HCT116 (cell line): ENCODE measurements around the gene PHC3.

Source experiments
- CEBPB ChIP-seq: IDR thresholded peaks from 2 replicates; pipeline ENCODE4 v1.6.1; 2012; ENCODE audit warnings: low read depth
- EZH2 ChIP-seq: fragments of 200-600 bp; sonication (generic); IDR thresholded peaks from 2 replicates; pipeline ENCODE4 v1.6.1; 2017; ENCODE audit warnings: antibody characterized with exemption, mixed run types
- EZH2phosphoT487 ChIP-seq: fragments of 200-600 bp; IDR thresholded peaks from 2 replicates; pipeline ENCODE4 v1.6.1; 2018; ENCODE audit warnings: antibody characterized with exemption, borderline replicate concordance
- FOSL1 ChIP-seq: IDR thresholded peaks from 2 replicates; pipeline ENCODE4 v1.6.1; 2012; ENCODE audit warnings: low read depth
- MAX ChIP-seq: IDR thresholded peaks from 2 replicates; pipeline ENCODE4 v1.6.1; 2012
- POLR2A ChIP-seq: IDR thresholded peaks from 2 replicates; pipeline ENCODE4 v1.7.0; 2011; ENCODE audit warnings: borderline replicate concordance; ENCODE audit not compliant: insufficient read depth, insufficient read length; ENCODE audit errors: extremely low read depth
- POLR2AphosphoS5 ChIP-seq: IDR thresholded peaks from 2 replicates; pipeline ENCODE4 v1.6.1; 2011; ENCODE audit warnings: mild to moderate bottlenecking, low read depth, low read length, moderate library complexity
- SIN3A ChIP-seq: IDR thresholded peaks from 2 replicates; pipeline ENCODE4 v1.6.1; 2012; ENCODE audit warnings: low read depth
- SP1 ChIP-seq: IDR thresholded peaks from 2 replicates; pipeline ENCODE4 v1.6.1; 2012; ENCODE audit warnings: low read depth
- SRF ChIP-seq: IDR thresholded peaks from 2 replicates; pipeline ENCODE4 v1.6.1; 2012; ENCODE audit warnings: low read depth
- YY1 ChIP-seq: IDR thresholded peaks from 2 replicates; pipeline ENCODE4 v1.6.1; 2011; ENCODE audit warnings: low read length, low read depth, moderate library complexity, mild to moderate bottlenecking; ENCODE audit not compliant: insufficient replicate concordance; ENCODE audit errors: extremely low read depth
- TF ChIP-seq, protein P1 (sequence below), 3 experiments: fragments of 200-600 bp in 1 of 3; sonication (generic) in 1 of 3; IDR thresholded peaks in 2 of 3; conservative IDR thresholded peaks in 1 of 3; 2 replicates each; pipeline ENCODE4 v1.5.1; 2012 to 2017; ENCODE audit warnings: low read depth in 2 of 3, low read length in 2 of 3, antibody characterized with exemption in 1 of 3, borderline replicate concordance in 1 of 3, control low read depth in 1 of 3, mild to moderate bottlenecking in 1 of 3, mixed read lengths in 1 of 3, mixed run types in 1 of 3, moderate library complexity in 1 of 3; ENCODE audit not compliant: insufficient read depth in 1 of 3
- TF ChIP-seq, protein P2 (sequence below): IDR thresholded peaks from 2 replicates; pipeline ENCODE4 v1.6.1; 2011; ENCODE audit warnings: mild to moderate bottlenecking, low read length, moderate library complexity; ENCODE audit not compliant: insufficient replicate concordance; ENCODE audit errors: extremely low read depth
- TF ChIP-seq, protein P3 (sequence below): IDR thresholded peaks from 2 replicates; pipeline ENCODE4 v1.6.1; 2012; ENCODE audit warnings: low read depth

GRCh38 chr3:170222647-170223541 lies 41.4 kb upstream of the PHC3 start:
- TF ChIP-seq POLR2AphosphoS5 (peak; percentile 21; the same call in 1 of the 2 replicates), SRF (no peak), MAX (no peak), SP1 (no peak), SIN3A (no peak), FOSL1 (no peak), POLR2A (peak; percentile 10), CEBPB (no peak), EZH2 (no peak), EZH2phosphoT487 (no peak), YY1 (no peak)
- TF ChIP-seq, protein P1, sequence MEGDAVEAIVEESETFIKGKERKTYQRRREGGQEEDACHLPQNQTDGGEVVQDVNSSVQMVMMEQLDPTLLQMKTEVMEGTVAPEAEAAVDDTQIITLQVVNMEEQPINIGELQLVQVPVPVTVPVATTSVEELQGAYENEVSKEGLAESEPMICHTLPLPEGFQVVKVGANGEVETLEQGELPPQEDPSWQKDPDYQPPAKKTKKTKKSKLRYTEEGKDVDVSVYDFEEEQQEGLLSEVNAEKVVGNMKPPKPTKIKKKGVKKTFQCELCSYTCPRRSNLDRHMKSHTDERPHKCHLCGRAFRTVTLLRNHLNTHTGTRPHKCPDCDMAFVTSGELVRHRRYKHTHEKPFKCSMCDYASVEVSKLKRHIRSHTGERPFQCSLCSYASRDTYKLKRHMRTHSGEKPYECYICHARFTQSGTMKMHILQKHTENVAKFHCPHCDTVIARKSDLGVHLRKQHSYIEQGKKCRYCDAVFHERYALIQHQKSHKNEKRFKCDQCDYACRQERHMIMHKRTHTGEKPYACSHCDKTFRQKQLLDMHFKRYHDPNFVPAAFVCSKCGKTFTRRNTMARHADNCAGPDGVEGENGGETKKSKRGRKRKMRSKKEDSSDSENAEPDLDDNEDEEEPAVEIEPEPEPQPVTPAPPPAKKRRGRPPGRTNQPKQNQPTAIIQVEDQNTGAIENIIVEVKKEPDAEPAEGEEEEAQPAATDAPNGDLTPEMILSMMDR (IDR thresholded peaks at IDR 0.05 in 2 of 3, conservative IDR thresholded peaks at IDR 0.05 in 1 of 3; ENCODE audit: borderline replicate concordance in 1 of 3, insufficient read depth in 1 of 3, low read depth in 2 of 3, low read length in 2 of 3) = 0 out of 6 replicates have a peak, but pooled peaks of 1 of the 3 experiments have one; percentile 15
- TF ChIP-seq, protein P2, sequence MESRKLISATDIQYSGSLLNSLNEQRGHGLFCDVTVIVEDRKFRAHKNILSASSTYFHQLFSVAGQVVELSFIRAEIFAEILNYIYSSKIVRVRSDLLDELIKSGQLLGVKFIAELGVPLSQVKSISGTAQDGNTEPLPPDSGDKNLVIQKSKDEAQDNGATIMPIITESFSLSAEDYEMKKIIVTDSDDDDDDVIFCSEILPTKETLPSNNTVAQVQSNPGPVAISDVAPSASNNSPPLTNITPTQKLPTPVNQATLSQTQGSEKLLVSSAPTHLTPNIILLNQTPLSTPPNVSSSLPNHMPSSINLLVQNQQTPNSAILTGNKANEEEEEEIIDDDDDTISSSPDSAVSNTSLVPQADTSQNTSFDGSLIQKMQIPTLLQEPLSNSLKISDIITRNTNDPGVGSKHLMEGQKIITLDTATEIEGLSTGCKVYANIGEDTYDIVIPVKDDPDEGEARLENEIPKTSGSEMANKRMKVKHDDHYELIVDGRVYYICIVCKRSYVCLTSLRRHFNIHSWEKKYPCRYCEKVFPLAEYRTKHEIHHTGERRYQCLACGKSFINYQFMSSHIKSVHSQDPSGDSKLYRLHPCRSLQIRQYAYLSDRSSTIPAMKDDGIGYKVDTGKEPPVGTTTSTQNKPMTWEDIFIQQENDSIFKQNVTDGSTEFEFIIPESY = no peak
- TF ChIP-seq, protein P3, sequence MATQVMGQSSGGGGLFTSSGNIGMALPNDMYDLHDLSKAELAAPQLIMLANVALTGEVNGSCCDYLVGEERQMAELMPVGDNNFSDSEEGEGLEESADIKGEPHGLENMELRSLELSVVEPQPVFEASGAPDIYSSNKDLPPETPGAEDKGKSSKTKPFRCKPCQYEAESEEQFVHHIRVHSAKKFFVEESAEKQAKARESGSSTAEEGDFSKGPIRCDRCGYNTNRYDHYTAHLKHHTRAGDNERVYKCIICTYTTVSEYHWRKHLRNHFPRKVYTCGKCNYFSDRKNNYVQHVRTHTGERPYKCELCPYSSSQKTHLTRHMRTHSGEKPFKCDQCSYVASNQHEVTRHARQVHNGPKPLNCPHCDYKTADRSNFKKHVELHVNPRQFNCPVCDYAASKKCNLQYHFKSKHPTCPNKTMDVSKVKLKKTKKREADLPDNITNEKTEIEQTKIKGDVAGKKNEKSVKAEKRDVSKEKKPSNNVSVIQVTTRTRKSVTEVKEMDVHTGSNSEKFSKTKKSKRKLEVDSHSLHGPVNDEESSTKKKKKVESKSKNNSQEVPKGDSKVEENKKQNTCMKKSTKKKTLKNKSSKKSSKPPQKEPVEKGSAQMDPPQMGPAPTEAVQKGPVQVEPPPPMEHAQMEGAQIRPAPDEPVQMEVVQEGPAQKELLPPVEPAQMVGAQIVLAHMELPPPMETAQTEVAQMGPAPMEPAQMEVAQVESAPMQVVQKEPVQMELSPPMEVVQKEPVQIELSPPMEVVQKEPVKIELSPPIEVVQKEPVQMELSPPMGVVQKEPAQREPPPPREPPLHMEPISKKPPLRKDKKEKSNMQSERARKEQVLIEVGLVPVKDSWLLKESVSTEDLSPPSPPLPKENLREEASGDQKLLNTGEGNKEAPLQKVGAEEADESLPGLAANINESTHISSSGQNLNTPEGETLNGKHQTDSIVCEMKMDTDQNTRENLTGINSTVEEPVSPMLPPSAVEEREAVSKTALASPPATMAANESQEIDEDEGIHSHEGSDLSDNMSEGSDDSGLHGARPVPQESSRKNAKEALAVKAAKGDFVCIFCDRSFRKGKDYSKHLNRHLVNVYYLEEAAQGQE = no peak
